Gastroesophageal sphincter (tissue), 4 donors: ENCODE data around the gene STX8. TPM values are rescaled to one million over a fixed set of nuclear protein-coding genes. Genes with fewer than 3 reads are reported as not detected.

Source experiments
- ATAC-seq: fragments of 150-250 bp; one replicate; pipeline ENCODE4 v1.9.1; 2016; ENCODE audit warnings: mild to moderate bottlenecking, moderate library complexity
- H3K27ac ChIP-seq, 4 donors: fragments of 200-600 bp; sonication (generic) in 3 of 4; 1 replicate in 3 of 4; 2 replicates in 1 of 4; pipeline ENCODE4 v1.5.1; 2016 to 2019
- H3K27me3 ChIP-seq: fragments of 200-600 bp; sonication (generic); one replicate; pipeline ENCODE4 v1.5.1; 2019
- H3K36me3 ChIP-seq, 2 donors: fragments of 200-600 bp; sonication (generic); one replicate each; pipeline ENCODE4 v1.5.1; 2019; ENCODE audit warnings: control low read depth in 1 of 2
- H3K4me1 ChIP-seq, 3 donors: fragments of 200-600 bp; sonication (generic); 1 replicate in 2 of 3; 2 replicates in 1 of 3; pipeline ENCODE4 v1.5.1; 2016 to 2019; ENCODE audit warnings: control low read depth in 2 of 3
- H3K4me3 ChIP-seq, 2 donors: fragments of 200-600 bp; sonication (generic); one replicate each; pipeline ENCODE4 v1.5.1; 2019; ENCODE audit warnings: mild to moderate bottlenecking in 1 of 2, moderate library complexity in 1 of 2
- H3K9me3 ChIP-seq, 3 donors: fragments of 200-600 bp; sonication (generic); one replicate each; pipeline ENCODE4 v1.5.1; 2017 to 2019; ENCODE audit warnings: control low read depth in 2 of 3
- EP300 ChIP-seq: sonication (generic); formaldehyde crosslinking; IDR thresholded peaks from one replicate; pipeline ENCODE4 v1.6.1; 2017; ENCODE audit warnings: antibody characterized with exemption, mild to moderate bottlenecking
- POLR2A ChIP-seq, 2 donors: fragments of 450-650 bp; IDR thresholded peaks; one replicate each; pipeline ENCODE4 v1.6.1; 2017; ENCODE audit warnings: antibody characterized with exemption in 2 of 2, mild to moderate bottlenecking in 2 of 2, moderate library complexity in 1 of 2
- POLR2AphosphoS5 ChIP-seq: sonication (generic); formaldehyde crosslinking; IDR thresholded peaks from one replicate; pipeline ENCODE4 v1.6.1; 2017; ENCODE audit warnings: antibody characterized with exemption
- WGBS, 2 donors: methylation state at CpG; one replicate each; pipeline ENCODE4 v1.1.5; 2018; ENCODE audit warnings: low coverage in 1 of 2; 5-methylcytosine and 5-hydroxymethylcytosine counted together
- total RNA-seq, 4 donors: library from RNA; depleted of rRNA; stranded (reverse); fragments of >200 nt; gene quantifications; one replicate each; pipeline ENCODE4 v1.1.0, GENCODE V29; 2016
- TF ChIP-seq, protein P1 (sequence below), 4 experiments: fragments of 200-600 bp in 2 of 4; fragments of 450-650 bp in 2 of 4; sonication (generic) in 1 of 4; IDR thresholded peaks; one replicate each; pipeline ENCODE4 v1.5.1; 2017 to 2019; ENCODE audit warnings: antibody characterized with exemption in 4 of 4, mild to moderate bottlenecking in 2 of 4, moderate library complexity in 2 of 4

Gene STX8
- total RNA-seq, 4 donors from 2014 or later = 67.9 to 106 (median 87.1) TPM

DNA sequence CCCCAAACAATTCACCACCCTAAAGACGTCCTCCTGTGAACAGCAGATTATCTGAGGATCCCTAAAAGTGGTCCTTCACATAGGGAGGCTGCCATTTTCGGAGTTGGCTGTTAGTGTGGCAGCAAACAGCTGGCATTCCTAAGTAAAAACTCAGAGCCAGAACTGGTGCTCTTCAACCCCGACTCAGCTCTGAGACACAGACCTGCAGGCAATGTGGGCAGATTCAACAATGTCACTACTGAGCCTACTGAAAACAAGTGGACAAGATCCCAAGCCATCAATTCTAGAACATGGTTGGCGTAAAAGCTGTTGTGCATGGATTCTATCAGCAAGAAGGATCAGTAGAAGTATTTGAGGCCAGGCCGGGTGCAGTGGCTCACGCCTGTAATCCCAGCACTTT is 307.1 kb downstream of the STX8 start:
- Histone ChIP-seq H3K36me3 (no peaks in the 10 kb centered on the region), H3K4me1 (peaks cover 0 to 30% (median 4%) of the 10 kb centered on the region in 3 donors), H3K27ac (no peak overlapping the region), H3K27me3 (no peaks in the 10 kb centered on the region), H3K9me3 (no peaks in the 10 kb centered on the region), H3K4me3 (no peak overlapping the region)
- ATAC-seq = no peak
- 85 to 100% methylated on average over 2 to 4 of the region's 6 CpGs for WGBS, 2 donors
- TF ChIP-seq POLR2A (IDR thresholded peaks at IDR 0.05) (no peak), POLR2AphosphoS5 (no peak), EP300 (no peak)
- TF ChIP-seq, protein P1, sequence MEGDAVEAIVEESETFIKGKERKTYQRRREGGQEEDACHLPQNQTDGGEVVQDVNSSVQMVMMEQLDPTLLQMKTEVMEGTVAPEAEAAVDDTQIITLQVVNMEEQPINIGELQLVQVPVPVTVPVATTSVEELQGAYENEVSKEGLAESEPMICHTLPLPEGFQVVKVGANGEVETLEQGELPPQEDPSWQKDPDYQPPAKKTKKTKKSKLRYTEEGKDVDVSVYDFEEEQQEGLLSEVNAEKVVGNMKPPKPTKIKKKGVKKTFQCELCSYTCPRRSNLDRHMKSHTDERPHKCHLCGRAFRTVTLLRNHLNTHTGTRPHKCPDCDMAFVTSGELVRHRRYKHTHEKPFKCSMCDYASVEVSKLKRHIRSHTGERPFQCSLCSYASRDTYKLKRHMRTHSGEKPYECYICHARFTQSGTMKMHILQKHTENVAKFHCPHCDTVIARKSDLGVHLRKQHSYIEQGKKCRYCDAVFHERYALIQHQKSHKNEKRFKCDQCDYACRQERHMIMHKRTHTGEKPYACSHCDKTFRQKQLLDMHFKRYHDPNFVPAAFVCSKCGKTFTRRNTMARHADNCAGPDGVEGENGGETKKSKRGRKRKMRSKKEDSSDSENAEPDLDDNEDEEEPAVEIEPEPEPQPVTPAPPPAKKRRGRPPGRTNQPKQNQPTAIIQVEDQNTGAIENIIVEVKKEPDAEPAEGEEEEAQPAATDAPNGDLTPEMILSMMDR (IDR thresholded peaks at IDR 0.05) = no peak

DNA sequence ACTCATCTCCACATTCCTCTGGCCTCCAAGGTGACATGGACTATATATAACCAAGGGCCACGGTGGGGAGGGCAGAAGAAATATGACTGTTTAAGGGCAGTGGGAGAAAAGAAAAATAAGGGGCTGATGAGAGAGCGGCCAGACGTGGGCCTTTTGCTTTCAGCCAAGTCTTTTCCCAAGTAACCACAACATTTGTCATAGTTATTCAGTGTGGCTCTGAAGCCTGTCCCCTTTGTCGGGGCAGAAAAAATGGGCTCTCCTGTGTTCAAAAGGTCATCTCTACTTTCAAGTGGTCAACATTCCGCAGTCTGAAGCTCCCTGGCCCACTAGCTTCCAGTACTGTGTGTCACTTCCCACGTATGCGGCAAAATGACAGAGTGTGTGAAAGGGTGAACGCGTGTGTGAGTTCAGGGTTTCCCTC is 308.9 kb downstream of the STX8 start:
- H3K9me3 ChIP-seq = no peaks in the 10 kb centered on the region
- peaks cover 0 to 14% (median 0%) of the 10 kb centered on the region in 3 donors for H3K4me1 ChIP-seq
- H3K4me3 ChIP-seq = no peak overlapping the region
- peak overlapping the region in 1 of 4 donors; percentile 52 for H3K27ac ChIP-seq
- no peaks in the 10 kb centered on the region for H3K27me3 ChIP-seq
- TF ChIP-seq, protein P1 (IDR thresholded peaks at IDR 0.05) = no peak
- TF ChIP-seq POLR2AphosphoS5 (no peak), POLR2A (IDR thresholded peaks at IDR 0.05) (no peak), EP300 (no peak)
- no peak for ATAC-seq
- H3K36me3 ChIP-seq = no peaks in the 10 kb centered on the region
- 78 to 86% methylated on average over 5 to 9 of the region's 9 CpGs for WGBS, 2 donors

DNA sequence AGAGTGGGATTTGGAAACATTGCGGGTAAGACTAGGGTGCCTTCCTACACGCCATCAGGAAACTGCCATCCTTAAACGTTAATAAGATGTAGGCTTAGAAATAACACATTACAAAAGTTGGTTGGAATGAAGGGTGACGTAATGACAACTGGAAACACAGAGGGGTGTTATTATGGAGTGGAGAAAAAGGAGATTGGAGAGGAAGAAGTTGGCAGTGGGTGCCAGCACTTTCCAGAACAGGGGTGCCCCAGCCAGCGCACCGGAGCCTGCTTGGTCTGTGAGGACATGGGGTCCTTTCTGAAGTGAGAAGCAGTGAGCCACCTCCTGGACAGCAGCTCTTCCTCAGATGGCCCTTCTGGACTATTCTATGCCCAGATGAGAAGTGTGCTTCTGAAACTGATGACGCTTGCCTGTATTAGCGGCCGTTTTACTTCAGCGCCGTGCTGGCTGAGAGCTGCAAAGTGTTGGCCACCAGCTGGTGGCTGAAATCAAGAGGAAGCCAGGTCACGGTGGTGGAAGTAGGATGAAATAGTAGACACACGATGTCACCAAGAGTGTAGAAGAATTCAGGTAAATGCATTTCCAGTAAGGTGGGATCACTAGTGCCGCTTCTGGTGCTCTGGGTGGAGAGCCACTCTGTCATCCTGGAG is 309.5 kb downstream of the STX8 start:
- 68 to 78% methylated on average over 8 of the region's 14 CpGs for WGBS, 2 donors
- Histone ChIP-seq H3K9me3 (no peaks in the 10 kb centered on the region), H3K27ac (peak overlapping the region in 1 of 4 donors; percentile 52), H3K4me3 (no peak overlapping the region), H3K27me3 (no peaks in the 10 kb centered on the region), H3K36me3 (no peaks in the 10 kb centered on the region), H3K4me1 (peaks cover 0 to 18% (median 0%) of the 10 kb centered on the region in 3 donors)
- no peak for ATAC-seq
- TF ChIP-seq POLR2AphosphoS5 = peak; percentile 55
- TF ChIP-seq EP300 = no peak
- TF ChIP-seq, protein P1 (IDR thresholded peaks at IDR 0.05) = no peak

DNA sequence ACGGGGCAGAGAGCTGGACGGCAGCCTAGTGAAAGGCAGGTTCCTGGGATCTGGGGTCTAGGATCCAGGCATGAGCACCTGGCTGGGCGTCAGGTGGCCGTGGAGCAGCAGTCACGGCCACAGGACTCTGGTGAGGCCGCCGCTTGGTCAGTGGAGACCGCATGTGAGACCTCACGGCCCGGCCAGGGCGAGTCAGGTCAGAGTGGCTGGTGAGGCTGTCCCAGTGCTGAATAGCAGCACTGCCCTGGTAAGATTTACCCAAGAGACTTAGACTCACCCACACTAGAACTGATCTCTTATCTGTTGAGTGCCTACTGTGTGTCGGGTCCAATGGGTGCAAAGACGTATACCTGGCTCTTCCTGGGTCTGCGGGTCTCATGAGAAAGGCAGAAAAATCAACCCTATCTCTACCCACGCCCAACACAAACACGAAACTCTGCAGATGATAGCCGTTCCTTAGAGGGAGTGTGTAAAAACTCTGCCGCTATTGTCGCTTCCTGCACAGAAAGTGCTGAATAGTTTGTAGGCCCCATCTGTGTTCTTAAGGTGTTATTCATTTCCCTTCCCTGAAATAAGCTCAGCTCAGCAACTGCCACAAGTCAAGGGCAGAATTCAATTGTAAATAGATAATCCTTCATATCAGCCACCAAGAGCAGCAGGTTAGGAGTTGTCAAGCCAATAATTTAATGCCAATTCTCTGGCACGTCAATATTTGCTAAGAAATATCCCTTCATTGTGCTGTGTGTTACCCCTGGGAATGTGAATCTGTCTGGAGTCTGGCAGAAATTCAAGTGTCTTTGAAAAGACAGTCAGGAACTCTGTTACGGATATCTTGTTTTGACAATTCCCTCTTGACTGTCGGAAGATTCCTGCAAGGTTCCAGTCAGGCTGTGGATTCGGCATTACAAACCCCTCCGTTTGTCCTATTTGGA is 314.3 kb downstream of the STX8 start:
- peaks cover 2 to 55% (median 11%) of the 10 kb centered on the region in 3 donors for H3K4me1 ChIP-seq
- H3K36me3 ChIP-seq = no peaks in the 10 kb centered on the region
- no peaks in the 10 kb centered on the region for H3K27me3 ChIP-seq
- no peak overlapping the region for H3K4me3 ChIP-seq
- WGBS, 2 donors = 66 to 81% methylated on average over 11 to 22 of the region's 24 CpGs
- no peak for ATAC-seq
- H3K27ac ChIP-seq = peak overlapping the region in 1 of 4 donors; percentile 60
- no peaks in the 10 kb centered on the region for H3K9me3 ChIP-seq
- TF ChIP-seq POLR2AphosphoS5 = no peak
- no peak for TF ChIP-seq POLR2A (IDR thresholded peaks at IDR 0.05)

DNA sequence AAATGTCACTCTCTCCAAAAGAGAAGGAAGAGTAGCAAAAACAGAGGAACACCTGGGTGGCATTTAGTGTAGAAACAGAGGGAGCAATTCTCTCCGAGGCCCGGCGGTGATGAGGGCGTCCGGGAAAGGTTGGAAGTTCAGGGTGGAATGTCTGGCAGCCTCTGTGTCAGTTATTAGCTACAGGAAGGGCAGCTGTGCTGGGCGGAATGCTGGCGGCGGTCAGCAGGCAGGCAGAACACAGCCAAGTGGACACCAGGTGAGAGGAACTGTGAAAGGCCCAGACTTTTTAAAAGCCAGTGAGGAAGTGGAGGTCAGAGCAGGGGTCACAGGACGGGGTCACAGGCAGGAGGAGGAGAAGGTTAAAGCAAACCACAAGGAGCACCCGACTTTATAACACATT is 316.2 kb downstream of the STX8 start:
- TF ChIP-seq EP300 = no peak
- TF ChIP-seq POLR2AphosphoS5 = peak; percentile 53
- no peaks in the 10 kb centered on the region for H3K36me3 ChIP-seq
- H3K27ac ChIP-seq = peak overlapping the region in 3 of 4 donors; percentile 36 to 60 (median 40)
- no peak overlapping the region for H3K4me3 ChIP-seq
- 48 to 57% methylated on average over 5 to 7 of the region's 10 CpGs for WGBS, 2 donors
- peak; percentile 62 for ATAC-seq
- no peaks in the 10 kb centered on the region for H3K27me3 ChIP-seq
- H3K4me1 ChIP-seq = peaks cover 2 to 62% (median 12%) of the 10 kb centered on the region in 3 donors
- no peaks in the 10 kb centered on the region for H3K9me3 ChIP-seq
